ENCODE results near the gene CATSPER3. TPM values are rescaled to one million over a fixed set of nuclear protein-coding genes. Genes with fewer than 3 reads are reported as not detected.

CATSPER3 gene
- total RNA-seq, 4 donors from 2014 or later = 0.42 to 0.65 TPM; not detected in 2

DNA sequence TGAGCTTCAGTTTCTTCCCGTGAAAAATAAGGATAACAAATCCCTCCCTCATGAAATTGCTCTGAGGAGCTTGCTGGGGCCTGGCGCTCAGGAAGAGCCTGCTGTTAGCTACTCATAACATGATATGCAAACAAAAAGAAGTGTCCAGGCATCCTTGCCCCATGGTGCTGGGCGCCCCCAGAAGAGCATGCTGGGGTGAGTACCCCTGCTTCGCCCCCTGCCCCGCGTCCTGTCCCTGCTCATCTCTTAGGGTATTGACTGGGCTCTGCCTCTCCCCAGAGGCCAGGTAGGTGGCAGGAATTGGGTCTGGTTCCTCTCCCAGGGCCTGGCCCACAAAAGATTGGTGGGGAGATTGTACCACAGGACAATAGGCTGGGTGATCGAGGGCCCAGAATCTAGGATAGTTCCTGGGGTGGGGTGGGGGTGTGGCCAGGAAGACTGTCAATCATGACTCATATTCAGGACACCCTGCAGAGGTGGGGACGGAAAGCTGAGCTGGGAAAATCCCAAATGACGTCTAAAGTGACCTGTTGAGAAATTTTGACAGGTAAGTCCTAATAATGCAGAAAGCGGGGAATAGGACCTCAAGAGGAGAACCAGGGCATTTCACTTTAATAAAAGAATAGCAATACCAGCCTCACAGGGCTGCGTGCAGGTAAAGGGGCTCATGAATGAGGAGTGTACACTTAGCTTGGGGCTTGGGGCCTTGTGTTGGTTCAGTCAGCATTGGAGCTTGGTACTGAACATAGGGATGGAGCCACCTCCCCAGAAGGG, 57.4 kb downstream of the CATSPER3 start:
- Histone ChIP-seq H3K36me3 (no peaks in the 10 kb centered on the region), H3K27me3 (peaks cover 0 to 47% (median 25%) of the 10 kb centered on the region in 4 donors), H3K27ac (replicated peaks in 1 of 4) (no peak overlapping the region), H3K4me3 (no peak overlapping the region), H3K9me3 (no peaks in the 10 kb centered on the region), H3K4me1 (peaks cover 5 to 27% (median 21%) of the 10 kb centered on the region in 4 donors)
- intact Hi-C loops (cut with DNase I) = no loop called here
- WGBS = 89% methylated on average over 11 of the region's 11 CpGs
- TF ChIP-seq EP300 (IDR thresholded peaks at IDR 0.05) (no peak), POLR2A (IDR thresholded peaks at IDR 0.05; ENCODE audit: low read depth) (no peak), POLR2AphosphoS5 (IDR thresholded peaks at IDR 0.05) (no peak)
- TF ChIP-seq, protein P1, sequence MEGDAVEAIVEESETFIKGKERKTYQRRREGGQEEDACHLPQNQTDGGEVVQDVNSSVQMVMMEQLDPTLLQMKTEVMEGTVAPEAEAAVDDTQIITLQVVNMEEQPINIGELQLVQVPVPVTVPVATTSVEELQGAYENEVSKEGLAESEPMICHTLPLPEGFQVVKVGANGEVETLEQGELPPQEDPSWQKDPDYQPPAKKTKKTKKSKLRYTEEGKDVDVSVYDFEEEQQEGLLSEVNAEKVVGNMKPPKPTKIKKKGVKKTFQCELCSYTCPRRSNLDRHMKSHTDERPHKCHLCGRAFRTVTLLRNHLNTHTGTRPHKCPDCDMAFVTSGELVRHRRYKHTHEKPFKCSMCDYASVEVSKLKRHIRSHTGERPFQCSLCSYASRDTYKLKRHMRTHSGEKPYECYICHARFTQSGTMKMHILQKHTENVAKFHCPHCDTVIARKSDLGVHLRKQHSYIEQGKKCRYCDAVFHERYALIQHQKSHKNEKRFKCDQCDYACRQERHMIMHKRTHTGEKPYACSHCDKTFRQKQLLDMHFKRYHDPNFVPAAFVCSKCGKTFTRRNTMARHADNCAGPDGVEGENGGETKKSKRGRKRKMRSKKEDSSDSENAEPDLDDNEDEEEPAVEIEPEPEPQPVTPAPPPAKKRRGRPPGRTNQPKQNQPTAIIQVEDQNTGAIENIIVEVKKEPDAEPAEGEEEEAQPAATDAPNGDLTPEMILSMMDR (IDR thresholded peaks at IDR 0.05) = no peak
- DNase-seq (ENCODE audit: extremely low spot score) = no peak

DNA sequence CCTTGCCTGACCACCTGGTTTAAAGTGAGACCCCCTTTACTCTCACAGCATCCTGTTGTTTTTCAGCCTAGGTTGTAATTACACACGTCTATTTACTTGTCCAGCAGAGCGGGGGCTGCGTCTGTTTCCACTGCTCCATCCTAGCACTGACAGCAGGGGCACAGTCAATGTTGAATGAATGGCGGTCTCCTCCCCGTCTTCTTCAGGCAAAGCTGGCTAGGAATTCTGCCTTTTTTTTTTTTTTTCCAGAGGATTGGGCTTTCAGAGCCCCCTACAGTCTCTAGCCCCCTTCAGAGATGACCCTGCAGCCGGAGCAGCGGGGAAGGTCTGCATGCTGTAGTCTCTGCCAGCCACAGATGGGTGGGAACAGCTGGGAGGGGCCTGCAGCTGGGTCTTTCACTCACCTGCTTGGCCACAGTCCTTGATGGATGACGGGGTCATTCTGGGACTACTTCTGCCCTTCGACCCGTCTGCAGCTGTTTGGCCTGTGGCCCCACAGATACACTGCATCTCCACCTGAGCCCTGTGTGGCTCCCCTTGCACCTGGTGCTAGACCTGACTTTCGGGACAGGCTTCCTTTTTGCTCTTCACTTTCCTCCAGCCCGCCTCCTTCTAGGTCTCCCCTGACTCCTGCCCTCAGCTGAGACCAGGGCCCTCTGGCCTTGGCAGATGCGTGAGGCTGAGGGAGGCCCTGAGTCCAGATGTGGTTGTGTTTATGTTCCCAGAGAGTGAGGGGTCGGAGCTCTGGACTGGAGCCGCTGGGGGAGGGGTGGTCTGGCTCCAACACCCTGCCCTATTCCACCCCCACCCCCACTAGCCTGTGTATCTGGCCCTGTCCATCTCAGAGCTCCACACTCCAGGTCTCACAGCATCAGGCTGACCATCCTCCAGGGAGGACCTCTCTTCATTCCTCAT, 58.3 kb downstream of the CATSPER3 start:
- no peak overlapping the region for H3K27ac ChIP-seq (replicated peaks in 1 of 4)
- H3K27me3 ChIP-seq = peaks cover 5 to 55% (median 34%) of the 10 kb centered on the region in 4 donors
- no peak for DNase-seq (ENCODE audit: extremely low spot score)
- no peak for TF ChIP-seq EP300 (IDR thresholded peaks at IDR 0.05)
- no peak for TF ChIP-seq POLR2AphosphoS5 (IDR thresholded peaks at IDR 0.05)
- no peak for TF ChIP-seq POLR2A (IDR thresholded peaks at IDR 0.05; ENCODE audit: low read depth)
- TF ChIP-seq, protein P1 (IDR thresholded peaks at IDR 0.05) = no peak
- no peak overlapping the region for H3K4me3 ChIP-seq
- 85% methylated on average over 15 of the region's 15 CpGs for WGBS
- intact Hi-C loops (cut with DNase I) = no loop called here
- H3K4me1 ChIP-seq = peaks cover 14 to 36% (median 29%) of the 10 kb centered on the region in 4 donors
- no peaks in the 10 kb centered on the region for H3K36me3 ChIP-seq
- no peaks in the 10 kb centered on the region for H3K9me3 ChIP-seq

DNA sequence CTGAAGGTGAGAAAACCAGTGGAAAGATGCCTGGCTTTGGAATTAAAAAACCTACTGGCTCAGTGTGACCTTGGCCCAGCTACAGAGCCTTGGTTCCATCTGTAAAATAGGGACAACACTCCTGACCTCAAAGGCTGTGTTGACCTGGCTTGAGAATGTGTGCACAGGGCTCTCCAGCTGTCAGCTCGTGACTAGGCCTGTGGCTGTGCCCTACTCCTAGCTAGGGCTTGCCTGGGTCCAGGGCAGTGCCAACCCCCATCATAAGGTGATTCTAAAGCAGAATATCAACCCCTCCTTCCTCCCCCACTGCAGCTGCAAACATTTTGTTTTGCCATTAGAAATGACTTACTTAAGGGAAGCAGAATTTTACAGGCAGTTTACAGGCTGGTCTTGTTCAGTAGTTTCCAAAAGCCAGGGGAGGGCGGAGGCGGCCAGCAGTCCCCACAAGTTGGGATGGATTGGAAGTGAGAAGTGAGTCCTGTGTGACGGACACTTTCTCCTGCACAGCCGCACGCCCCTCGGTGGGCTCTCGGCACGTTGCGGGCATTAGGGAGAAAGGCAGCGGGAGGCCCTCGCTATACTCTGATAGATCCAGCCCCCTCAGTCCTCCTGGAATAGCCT, 59.0 kb downstream of the CATSPER3 start:
- no peak for DNase-seq (ENCODE audit: extremely low spot score)
- Histone ChIP-seq H3K27me3 (peaks cover 13 to 63% (median 42%) of the 10 kb centered on the region in 4 donors), H3K4me3 (no peak overlapping the region), H3K4me1 (peaks cover 19 to 43% (median 37%) of the 10 kb centered on the region in 4 donors), H3K36me3 (no peaks in the 10 kb centered on the region), H3K27ac (replicated peaks in 1 of 4) (peak overlapping the region in 1 of 4 donors; percentile 53), H3K9me3 (no peaks in the 10 kb centered on the region)
- 81% methylated on average over 11 of the region's 12 CpGs for WGBS
- TF ChIP-seq POLR2AphosphoS5 (IDR thresholded peaks at IDR 0.05) (no peak), POLR2A (IDR thresholded peaks at IDR 0.05; ENCODE audit: low read depth) (no peak), EP300 (IDR thresholded peaks at IDR 0.05) (no peak)
- TF ChIP-seq, protein P1 (IDR thresholded peaks at IDR 0.05) = no peak
- intact Hi-C loops (cut with DNase I) = no loop called here

DNA sequence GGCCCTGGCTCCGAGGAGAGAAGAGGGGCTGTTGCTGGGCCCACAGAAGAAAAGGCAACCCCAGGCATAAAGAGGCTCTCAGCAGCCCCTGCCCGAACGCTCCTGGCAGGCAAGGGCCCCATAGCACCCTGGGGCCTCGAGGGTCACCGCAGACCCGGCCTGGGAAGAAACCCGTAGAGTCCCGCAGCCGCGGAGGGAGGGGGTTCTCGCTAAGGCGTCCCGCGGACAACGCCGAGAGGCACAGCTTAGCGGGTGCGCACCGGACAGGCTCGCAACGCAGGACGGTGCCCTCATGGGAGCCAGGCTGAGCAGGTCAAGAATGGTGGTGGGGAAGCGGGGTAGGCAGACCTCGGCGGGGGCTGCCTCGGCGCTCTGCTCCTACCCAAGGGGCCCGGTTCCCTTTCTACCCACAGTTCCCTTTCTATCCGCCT, 59.6 kb downstream of the CATSPER3 start:
- peak overlapping the region in 1 of 4 donors; percentile 32 for H3K4me3 ChIP-seq
- no peak for TF ChIP-seq POLR2A (IDR thresholded peaks at IDR 0.05; ENCODE audit: low read depth)
- no peaks in the 10 kb centered on the region for H3K9me3 ChIP-seq
- no peak for DNase-seq (ENCODE audit: extremely low spot score)
- intact Hi-C loops (cut with DNase I) = no loop called here
- H3K36me3 ChIP-seq = no peaks in the 10 kb centered on the region
- 58% methylated on average over 24 of the region's 29 CpGs for WGBS
- peaks cover 19 to 46% (median 42%) of the 10 kb centered on the region in 4 donors for H3K4me1 ChIP-seq
- H3K27ac ChIP-seq (replicated peaks in 1 of 4) = peak overlapping the region in 1 of 4 donors; percentile 53
- H3K27me3 ChIP-seq = peaks cover 16 to 68% (median 47%) of the 10 kb centered on the region in 4 donors

All from esophagus muscularis mucosa (tissue), 4 donors.